GM12872 (cell line): Measurements from ENCODE around the gene UBC.

ENCODE experiments used
- TF ChIP-seq, protein P1 (sequence below): IDR thresholded peaks from 3 replicates; pipeline ENCODE4 v1.5.1; 2011; ENCODE audit warnings: low read depth, mild to moderate bottlenecking, low read length, moderate library complexity; ENCODE audit not compliant: insufficient read depth

The UBC gene

GRCh38 chr12:124952295-124952694, 37.8 kb upstream of the UBC start:
- TF ChIP-seq, protein P1, sequence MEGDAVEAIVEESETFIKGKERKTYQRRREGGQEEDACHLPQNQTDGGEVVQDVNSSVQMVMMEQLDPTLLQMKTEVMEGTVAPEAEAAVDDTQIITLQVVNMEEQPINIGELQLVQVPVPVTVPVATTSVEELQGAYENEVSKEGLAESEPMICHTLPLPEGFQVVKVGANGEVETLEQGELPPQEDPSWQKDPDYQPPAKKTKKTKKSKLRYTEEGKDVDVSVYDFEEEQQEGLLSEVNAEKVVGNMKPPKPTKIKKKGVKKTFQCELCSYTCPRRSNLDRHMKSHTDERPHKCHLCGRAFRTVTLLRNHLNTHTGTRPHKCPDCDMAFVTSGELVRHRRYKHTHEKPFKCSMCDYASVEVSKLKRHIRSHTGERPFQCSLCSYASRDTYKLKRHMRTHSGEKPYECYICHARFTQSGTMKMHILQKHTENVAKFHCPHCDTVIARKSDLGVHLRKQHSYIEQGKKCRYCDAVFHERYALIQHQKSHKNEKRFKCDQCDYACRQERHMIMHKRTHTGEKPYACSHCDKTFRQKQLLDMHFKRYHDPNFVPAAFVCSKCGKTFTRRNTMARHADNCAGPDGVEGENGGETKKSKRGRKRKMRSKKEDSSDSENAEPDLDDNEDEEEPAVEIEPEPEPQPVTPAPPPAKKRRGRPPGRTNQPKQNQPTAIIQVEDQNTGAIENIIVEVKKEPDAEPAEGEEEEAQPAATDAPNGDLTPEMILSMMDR = no peak

GRCh38 chr12:124949779-124950728, 35.6 kb upstream of the UBC start:
- TF ChIP-seq, protein P1 = no peak

DNA sequence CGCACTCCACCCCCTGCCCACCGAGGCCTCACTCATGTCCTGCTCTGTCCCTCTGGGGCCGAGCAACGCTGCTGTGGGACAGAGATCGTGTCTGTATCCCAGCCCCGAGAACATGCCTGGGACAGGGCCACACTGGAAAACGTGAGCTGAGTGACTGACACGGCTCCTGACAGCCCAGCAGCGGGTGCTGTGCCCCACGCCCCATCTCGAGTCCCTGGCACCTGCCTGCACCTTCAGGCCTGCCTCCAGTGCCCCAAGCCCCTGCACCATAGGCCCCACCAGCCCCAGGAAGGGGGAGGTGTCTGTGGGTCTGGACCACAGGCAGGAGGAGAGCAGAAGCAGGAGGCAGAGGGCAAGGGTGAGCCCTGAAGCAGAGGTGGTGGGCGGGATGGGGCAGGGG, 34.6 kb upstream of the UBC start:
- TF ChIP-seq, protein P1 = no peak

GRCh38 chr12:124947561-124948398, 33.3 kb upstream of the UBC start:
- TF ChIP-seq, protein P1 = no peak

GRCh38 chr12:124947013-124947412, 32.6 kb upstream of the UBC start:
- TF ChIP-seq, protein P1 = no peak

DNA sequence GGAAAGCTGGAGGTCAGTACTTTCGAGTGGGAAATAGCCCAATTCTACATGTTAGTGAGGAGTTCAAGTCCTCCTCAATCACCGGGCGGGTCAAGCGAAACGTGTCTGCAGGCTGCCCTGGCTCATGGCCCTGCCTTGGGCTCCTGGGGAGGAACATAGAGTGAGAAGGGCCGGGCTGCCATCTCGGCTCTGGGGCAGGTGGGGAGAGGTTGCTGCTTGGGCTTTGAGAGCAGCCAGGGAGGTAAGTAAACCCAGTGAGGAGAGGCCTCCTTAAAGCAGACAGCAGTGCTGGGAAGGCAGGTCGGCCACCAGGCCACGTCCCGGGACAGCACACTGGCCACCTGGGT, 32.0 kb upstream of the UBC start:
- TF ChIP-seq, protein P1 = no peak

DNA sequence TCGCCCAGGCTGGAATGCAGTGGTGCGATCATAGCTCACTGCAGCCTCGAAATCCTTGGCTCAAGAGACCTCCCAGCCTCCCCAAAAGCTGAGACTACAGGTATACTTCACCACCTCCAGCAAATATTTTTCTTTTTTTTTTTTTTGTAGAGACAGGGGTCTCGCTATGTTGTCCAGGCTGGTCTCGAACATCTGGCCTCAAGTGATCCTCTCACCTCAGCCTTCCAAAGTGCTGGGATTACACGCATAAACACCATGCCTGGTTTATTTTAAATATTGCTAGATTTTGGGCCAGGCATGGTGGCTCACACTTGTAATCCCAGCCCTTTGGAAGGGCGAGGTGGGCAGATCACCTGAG, 26.7 kb upstream of the UBC start:
- TF ChIP-seq, protein P1 = no peak
